HEK293 (cell line): Measurements from ENCODE around the gene GSC.

Experiments used
- BCL11A ChIP-seq: fragments of 450-650 bp; formaldehyde crosslinking; IDR thresholded peaks from 2 replicates; pipeline ENCODE4 v1.5.1; 2016; ENCODE audit warnings: low read depth, missing biosample characterization, missing genetic modification characterization
- CTCF ChIP-seq: fragments of 450-650 bp; formaldehyde crosslinking; IDR thresholded peaks from 2 replicates; pipeline ENCODE4 v1.5.1; 2016; ENCODE audit warnings: missing biosample characterization, missing genetic modification characterization
- KLF7 ChIP-seq: fragments of 450-650 bp; formaldehyde crosslinking; IDR thresholded peaks from 2 replicates; pipeline ENCODE4 v1.5.1; 2016; ENCODE audit warnings: missing biosample characterization, missing genetic modification characterization, borderline replicate concordance
- TSHZ1 ChIP-seq: fragments of 450-650 bp; formaldehyde crosslinking; IDR thresholded peaks from 2 replicates; pipeline ENCODE4 v1.5.1; 2016; ENCODE audit warnings: missing biosample characterization, missing genetic modification characterization, borderline replicate concordance
- YY1 ChIP-seq: fragments of 450-650 bp; formaldehyde crosslinking; IDR thresholded peaks from 2 replicates; pipeline ENCODE4 v1.5.1; 2018; ENCODE audit warnings: missing biosample characterization, missing genetic modification characterization
- ZNF292 ChIP-seq: fragments of 450-650 bp; formaldehyde crosslinking; IDR thresholded peaks from 2 replicates; pipeline ENCODE4 v1.5.1; 2016; ENCODE audit warnings: low read depth, missing biosample characterization, missing genetic modification characterization, borderline replicate concordance
- TF ChIP-seq, protein P1 (sequence below): fragments of 450-650 bp; formaldehyde crosslinking; IDR thresholded peaks from 2 replicates; pipeline ENCODE4 v1.5.1; 2016; ENCODE audit warnings: missing biosample characterization, missing genetic modification characterization
- TF ChIP-seq, protein P2 (sequence below): fragments of 450-650 bp; formaldehyde crosslinking; IDR thresholded peaks from 2 replicates; pipeline ENCODE4 v1.5.1; 2016; ENCODE audit warnings: missing biosample characterization, missing genetic modification characterization
- TF ChIP-seq, protein P3 (sequence below): fragments of 450-650 bp; formaldehyde crosslinking; IDR thresholded peaks from 2 replicates; pipeline ENCODE4 v1.5.1; 2016; ENCODE audit warnings: missing biosample characterization, missing genetic modification characterization

GRCh38 chr14:94768521-94769390 lies 1.2 kb downstream of the GSC start:
- TF ChIP-seq, protein P1, sequence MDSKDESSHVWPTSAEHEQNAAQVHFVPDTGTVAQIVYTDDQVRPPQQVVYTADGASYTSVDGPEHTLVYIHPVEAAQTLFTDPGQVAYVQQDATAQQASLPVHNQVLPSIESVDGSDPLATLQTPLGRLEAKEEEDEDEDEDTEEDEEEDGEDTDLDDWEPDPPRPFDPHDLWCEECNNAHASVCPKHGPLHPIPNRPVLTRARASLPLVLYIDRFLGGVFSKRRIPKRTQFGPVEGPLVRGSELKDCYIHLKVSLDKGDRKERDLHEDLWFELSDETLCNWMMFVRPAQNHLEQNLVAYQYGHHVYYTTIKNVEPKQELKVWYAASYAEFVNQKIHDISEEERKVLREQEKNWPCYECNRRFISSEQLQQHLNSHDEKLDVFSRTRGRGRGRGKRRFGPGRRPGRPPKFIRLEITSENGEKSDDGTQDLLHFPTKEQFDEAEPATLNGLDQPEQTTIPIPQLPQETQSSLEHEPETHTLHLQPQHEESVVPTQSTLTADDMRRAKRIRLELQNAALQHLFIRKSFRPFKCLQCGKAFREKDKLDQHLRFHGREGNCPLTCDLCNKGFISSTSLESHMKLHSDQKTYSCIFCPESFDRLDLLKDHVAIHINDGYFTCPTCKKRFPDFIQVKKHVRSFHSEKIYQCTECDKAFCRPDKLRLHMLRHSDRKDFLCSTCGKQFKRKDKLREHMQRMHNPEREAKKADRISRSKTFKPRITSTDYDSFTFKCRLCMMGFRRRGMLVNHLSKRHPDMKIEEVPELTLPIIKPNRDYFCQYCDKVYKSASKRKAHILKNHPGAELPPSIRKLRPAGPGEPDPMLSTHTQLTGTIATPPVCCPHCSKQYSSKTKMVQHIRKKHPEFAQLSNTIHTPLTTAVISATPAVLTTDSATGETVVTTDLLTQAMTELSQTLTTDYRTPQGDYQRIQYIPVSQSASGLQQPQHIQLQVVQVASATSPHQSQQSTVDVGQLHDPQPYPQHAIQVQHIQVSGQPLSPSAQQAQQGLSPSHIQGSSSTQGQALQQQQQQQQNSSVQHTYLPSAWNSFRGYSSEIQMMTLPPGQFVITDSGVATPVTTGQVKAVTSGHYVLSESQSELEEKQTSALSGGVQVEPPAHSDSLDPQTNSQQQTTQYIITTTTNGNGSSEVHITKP (tag by site-specific recombination) = no peak
- TF ChIP-seq TSHZ1 (tag by site-specific recombination) = no peak
- no peak for TF ChIP-seq BCL11A (tag by site-specific recombination)
- no peak for TF ChIP-seq CTCF
- no peak for TF ChIP-seq ZNF292 (tag by site-specific recombination)
- TF ChIP-seq, protein P2, sequence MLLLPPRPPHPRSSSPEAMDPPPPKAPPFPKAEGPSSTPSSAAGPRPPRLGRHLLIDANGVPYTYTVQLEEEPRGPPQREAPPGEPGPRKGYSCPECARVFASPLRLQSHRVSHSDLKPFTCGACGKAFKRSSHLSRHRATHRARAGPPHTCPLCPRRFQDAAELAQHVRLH (tag by site-specific recombination) = no peak
- no peak for TF ChIP-seq KLF7 (tag by site-specific recombination)
- no peak for TF ChIP-seq YY1 (tag by site-specific recombination)
- TF ChIP-seq, protein P3, sequence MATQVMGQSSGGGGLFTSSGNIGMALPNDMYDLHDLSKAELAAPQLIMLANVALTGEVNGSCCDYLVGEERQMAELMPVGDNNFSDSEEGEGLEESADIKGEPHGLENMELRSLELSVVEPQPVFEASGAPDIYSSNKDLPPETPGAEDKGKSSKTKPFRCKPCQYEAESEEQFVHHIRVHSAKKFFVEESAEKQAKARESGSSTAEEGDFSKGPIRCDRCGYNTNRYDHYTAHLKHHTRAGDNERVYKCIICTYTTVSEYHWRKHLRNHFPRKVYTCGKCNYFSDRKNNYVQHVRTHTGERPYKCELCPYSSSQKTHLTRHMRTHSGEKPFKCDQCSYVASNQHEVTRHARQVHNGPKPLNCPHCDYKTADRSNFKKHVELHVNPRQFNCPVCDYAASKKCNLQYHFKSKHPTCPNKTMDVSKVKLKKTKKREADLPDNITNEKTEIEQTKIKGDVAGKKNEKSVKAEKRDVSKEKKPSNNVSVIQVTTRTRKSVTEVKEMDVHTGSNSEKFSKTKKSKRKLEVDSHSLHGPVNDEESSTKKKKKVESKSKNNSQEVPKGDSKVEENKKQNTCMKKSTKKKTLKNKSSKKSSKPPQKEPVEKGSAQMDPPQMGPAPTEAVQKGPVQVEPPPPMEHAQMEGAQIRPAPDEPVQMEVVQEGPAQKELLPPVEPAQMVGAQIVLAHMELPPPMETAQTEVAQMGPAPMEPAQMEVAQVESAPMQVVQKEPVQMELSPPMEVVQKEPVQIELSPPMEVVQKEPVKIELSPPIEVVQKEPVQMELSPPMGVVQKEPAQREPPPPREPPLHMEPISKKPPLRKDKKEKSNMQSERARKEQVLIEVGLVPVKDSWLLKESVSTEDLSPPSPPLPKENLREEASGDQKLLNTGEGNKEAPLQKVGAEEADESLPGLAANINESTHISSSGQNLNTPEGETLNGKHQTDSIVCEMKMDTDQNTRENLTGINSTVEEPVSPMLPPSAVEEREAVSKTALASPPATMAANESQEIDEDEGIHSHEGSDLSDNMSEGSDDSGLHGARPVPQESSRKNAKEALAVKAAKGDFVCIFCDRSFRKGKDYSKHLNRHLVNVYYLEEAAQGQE (tag by site-specific recombination) = no peak
